ENCODE results near the gene ADCY2.
A peak's percentile ranks its signal among the peaks of the same experiment; 100 is the strongest.

Gene ADCY2

GRCh38 chr5:7869474-7870136, 473.7 kb downstream of the ADCY2 start:
- no peaks in the 10 kb centered on the region for H3K9me3 ChIP-seq (ENCODE audit: control insufficient read depth, insufficient read depth, low read length)
- H3K27me3 ChIP-seq (ENCODE audit: control insufficient read depth, insufficient read depth, low read length) = no peaks in the 10 kb centered on the region
- peak overlapping the region; percentile 88 for H3K4me3 ChIP-seq (ENCODE audit: low read depth, low read length)
- H3K36me3 ChIP-seq (ENCODE audit: control insufficient read depth, insufficient read depth, low read length) = peaks cover 4% of the 10 kb centered on the region
- H3K4me1 ChIP-seq (ENCODE audit: control insufficient read depth, insufficient read depth, low read length) = no peaks in the 10 kb centered on the region
- H3K9ac ChIP-seq (ENCODE audit: low read depth, low read length) = peak overlapping the region; percentile 49

GRCh38 chr5:7871653-7872052, 475.7 kb downstream of the ADCY2 start:
- Histone ChIP-seq H3K27me3 (ENCODE audit: control insufficient read depth, insufficient read depth, low read length) (no peaks in the 10 kb centered on the region), H3K4me3 (ENCODE audit: low read depth, low read length) (no peak overlapping the region), H3K4me1 (ENCODE audit: control insufficient read depth, insufficient read depth, low read length) (no peaks in the 10 kb centered on the region), H3K36me3 (ENCODE audit: control insufficient read depth, insufficient read depth, low read length) (peaks cover 11% of the 10 kb centered on the region), H3K9me3 (ENCODE audit: control insufficient read depth, insufficient read depth, low read length) (no peaks in the 10 kb centered on the region), H3K9ac (ENCODE audit: low read depth, low read length) (peak overlapping the region; percentile 30)

GRCh38 chr5:7872517-7873130, 476.7 kb downstream of the ADCY2 start:
- Histone ChIP-seq H3K4me1 (ENCODE audit: control insufficient read depth, insufficient read depth, low read length) (no peaks in the 10 kb centered on the region), H3K4me3 (ENCODE audit: low read depth, low read length) (no peak overlapping the region), H3K36me3 (ENCODE audit: control insufficient read depth, insufficient read depth, low read length) (peaks cover 14% of the 10 kb centered on the region), H3K9me3 (ENCODE audit: control insufficient read depth, insufficient read depth, low read length) (no peaks in the 10 kb centered on the region), H3K9ac (ENCODE audit: low read depth, low read length) (no peak overlapping the region), H3K27me3 (ENCODE audit: control insufficient read depth, insufficient read depth, low read length) (no peaks in the 10 kb centered on the region)

- Histone ChIP-seq H3K27me3 (ENCODE audit: control insufficient read depth, insufficient read depth, low read length) (no peaks in the 10 kb centered on the region), H3K36me3 (ENCODE audit: control insufficient read depth, insufficient read depth, low read length) (peaks cover 20% of the 10 kb centered on the region), H3K4me3 (ENCODE audit: low read depth, low read length) (no peak overlapping the region), H3K4me1 (ENCODE audit: control insufficient read depth, insufficient read depth, low read length) (no peaks in the 10 kb centered on the region), H3K9me3 (ENCODE audit: control insufficient read depth, insufficient read depth, low read length) (no peaks in the 10 kb centered on the region), H3K9ac (ENCODE audit: low read depth, low read length) (no peak overlapping the region)
Observed at GRCh38 chr5:7873216-7873615, 477.3 kb downstream of the ADCY2 start.

GRCh38 chr5:7874639-7875038, 478.7 kb downstream of the ADCY2 start:
- no peak overlapping the region for H3K9ac ChIP-seq (ENCODE audit: low read depth, low read length)
- H3K4me3 ChIP-seq (ENCODE audit: low read depth, low read length) = no peak overlapping the region
- H3K27me3 ChIP-seq (ENCODE audit: control insufficient read depth, insufficient read depth, low read length) = no peaks in the 10 kb centered on the region
- peaks cover 25% of the 10 kb centered on the region for H3K36me3 ChIP-seq (ENCODE audit: control insufficient read depth, insufficient read depth, low read length)
- no peaks in the 10 kb centered on the region for H3K4me1 ChIP-seq (ENCODE audit: control insufficient read depth, insufficient read depth, low read length)
- H3K9me3 ChIP-seq (ENCODE audit: control insufficient read depth, insufficient read depth, low read length) = no peaks in the 10 kb centered on the region

- Histone ChIP-seq H3K27me3 (ENCODE audit: control insufficient read depth, insufficient read depth, low read length) (no peaks in the 10 kb centered on the region), H3K9me3 (ENCODE audit: control insufficient read depth, insufficient read depth, low read length) (no peaks in the 10 kb centered on the region), H3K4me1 (ENCODE audit: control insufficient read depth, insufficient read depth, low read length) (no peaks in the 10 kb centered on the region), H3K4me3 (ENCODE audit: low read depth, low read length) (no peak overlapping the region), H3K36me3 (ENCODE audit: control insufficient read depth, insufficient read depth, low read length) (peaks cover 25% of the 10 kb centered on the region), H3K9ac (ENCODE audit: low read depth, low read length) (no peak overlapping the region)
Observed at GRCh38 chr5:7875151-7875550, 479.2 kb downstream of the ADCY2 start.

GRCh38 chr5:7876867-7877266, 480.9 kb downstream of the ADCY2 start:
- peaks cover 21% of the 10 kb centered on the region for H3K36me3 ChIP-seq (ENCODE audit: control insufficient read depth, insufficient read depth, low read length)
- H3K4me3 ChIP-seq (ENCODE audit: low read depth, low read length) = no peak overlapping the region
- no peaks in the 10 kb centered on the region for H3K27me3 ChIP-seq (ENCODE audit: control insufficient read depth, insufficient read depth, low read length)
- no peak overlapping the region for H3K9ac ChIP-seq (ENCODE audit: low read depth, low read length)
- H3K4me1 ChIP-seq (ENCODE audit: control insufficient read depth, insufficient read depth, low read length) = no peaks in the 10 kb centered on the region
- no peaks in the 10 kb centered on the region for H3K9me3 ChIP-seq (ENCODE audit: control insufficient read depth, insufficient read depth, low read length)

GRCh38 chr5:7877851-7878250, 481.9 kb downstream of the ADCY2 start:
- H3K4me1 ChIP-seq (ENCODE audit: control insufficient read depth, insufficient read depth, low read length) = no peaks in the 10 kb centered on the region

GRCh38 chr5:7878381-7878873, 482.5 kb downstream of the ADCY2 start:
- Histone ChIP-seq H3K27me3 (ENCODE audit: control insufficient read depth, insufficient read depth, low read length) (no peaks in the 10 kb centered on the region), H3K9me3 (ENCODE audit: control insufficient read depth, insufficient read depth, low read length) (no peaks in the 10 kb centered on the region), H3K36me3 (ENCODE audit: control insufficient read depth, insufficient read depth, low read length) (peaks cover 25% of the 10 kb centered on the region), H3K4me1 (ENCODE audit: control insufficient read depth, insufficient read depth, low read length) (no peaks in the 10 kb centered on the region), H3K4me3 (ENCODE audit: low read depth, low read length) (no peak overlapping the region), H3K9ac (ENCODE audit: low read depth, low read length) (no peak overlapping the region)

More at GRCh38 chr5:7877851-7878250, 481.9 kb downstream of the ADCY2 start:
- H3K27me3 ChIP-seq (ENCODE audit: control insufficient read depth, insufficient read depth, low read length) = no peaks in the 10 kb centered on the region
- no peak overlapping the region for H3K9ac ChIP-seq (ENCODE audit: low read depth, low read length)
- peaks cover 21% of the 10 kb centered on the region for H3K36me3 ChIP-seq (ENCODE audit: control insufficient read depth, insufficient read depth, low read length)
- no peaks in the 10 kb centered on the region for H3K9me3 ChIP-seq (ENCODE audit: control insufficient read depth, insufficient read depth, low read length)
- H3K4me3 ChIP-seq (ENCODE audit: low read depth, low read length) = no peak overlapping the region

Data from iPS-15b (cell line).